Transverse colon (tissue), 4 donors: ENCODE data around the gene GSK3B. TPM values are rescaled to one million over a fixed set of nuclear protein-coding genes. Genes with fewer than 3 reads are reported as not detected.

ENCODE experiments used
- DNase-seq: peaks from one replicate; pipeline ENCODE4 v3.0.0-alpha.2; 2019
- H3K27ac ChIP-seq, 4 donors: fragments of 200-600 bp; sonication (generic); 2 replicates each; pipeline ENCODE4 v1.5.1; 2016 to 2018; ENCODE audit warnings: inconsistent platforms in 4 of 4
- H3K27me3 ChIP-seq: fragments of 200-600 bp; sonication (generic); 2 replicates; pipeline ENCODE4 v1.5.1; 2017; ENCODE audit warnings: inconsistent platforms
- H3K36me3 ChIP-seq, 4 donors: fragments of 200-600 bp; sonication (generic); 2 replicates each; pipeline ENCODE4 v1.5.1; 2017 to 2019; ENCODE audit warnings: inconsistent platforms in 4 of 4
- H3K4me1 ChIP-seq, 4 donors: fragments of 200-600 bp; sonication (generic); 2 replicates each; pipeline ENCODE4 v1.5.1; 2017 to 2020; ENCODE audit warnings: inconsistent platforms in 4 of 4
- H3K4me3 ChIP-seq, 4 donors: fragments of 200-600 bp; sonication (generic); 1 replicate in 1 of 4; 2 replicates in 3 of 4; pipeline versions ENCODE4 v1.5.1 to v1.6.1; 2017 to 2019; ENCODE audit warnings: inconsistent platforms in 4 of 4
- H3K9me3 ChIP-seq, 2 donors: fragments of 200-600 bp; sonication (generic); 2 replicates each; pipeline ENCODE4 v1.5.1; 2017 to 2019; ENCODE audit warnings: inconsistent platforms in 2 of 2
- CTCF ChIP-seq, 5 experiments: fragments of 200-600 bp in 3 of 5; fragments of 450-650 bp in 2 of 5; sonication (generic) in 3 of 5; IDR thresholded peaks; 1 replicate in 2 of 5; 2 replicates in 3 of 5; pipeline ENCODE4 v1.5.1; 2016 to 2017; ENCODE audit warnings: antibody characterized with exemption in 5 of 5, inconsistent platforms in 3 of 5, mild to moderate bottlenecking in 2 of 5, moderate library complexity in 1 of 5
- EP300 ChIP-seq: sonication (generic); formaldehyde crosslinking; IDR thresholded peaks from one replicate; pipeline ENCODE4 v1.6.1; 2017; ENCODE audit warnings: antibody characterized with exemption, low read depth
- POLR2A ChIP-seq: fragments of 450-650 bp; IDR thresholded peaks from one replicate; pipeline ENCODE4 v1.6.1; 2016; ENCODE audit warnings: antibody characterized with exemption, mild to moderate bottlenecking, moderate library complexity
- POLR2AphosphoS5 ChIP-seq, 3 donors: sonication (generic); formaldehyde crosslinking; IDR thresholded peaks; one replicate each; pipeline ENCODE4 v1.6.1; 2016; ENCODE audit warnings: antibody characterized with exemption in 3 of 3
- WGBS, 2 donors: methylation state at CpG; one replicate each; pipeline ENCODE4 v1.1.5; 2018; ENCODE audit warnings: low coverage in 1 of 2; 5-methylcytosine and 5-hydroxymethylcytosine counted together
- in situ Hi-C, 4 donors: fragments of 200-750 bp; cut with MboI; loops; one replicate each; pipeline versions ENCODE4 v1.15.0 to v1.15.1; 2017; ENCODE audit warnings: low sequenced_read_pairs in 3 of 4, low pct_ligation_motif_present in 1 of 4, low pct_unique_long_range_greater_than_20kb in 1 of 4
- intact Hi-C: fragments of 100-400 bp; cut with DNase I; formaldehyde crosslinking; loops from one replicate; pipeline ENCODE4 v1.15.1; 2023; ENCODE audit warnings: low total_unique reads
- total RNA-seq, 4 donors: library from RNA; depleted of rRNA; stranded (reverse); fragments of >200 nt; gene quantifications; one replicate each; pipeline ENCODE4 v1.1.0, GENCODE V29; 2016

GSK3B gene
- total RNA-seq, 4 donors from 2014 or later = 14.7 to 35.9 (median 24.2) TPM

GRCh38 chr3:119826711-119827608 is 267.3 kb downstream of the GSK3B start:
- WGBS, 2 donors = 80 to 86% methylated on average over 5 to 7 of the region's 7 CpGs
- Histone ChIP-seq H3K27ac (no peak overlapping the region), H3K36me3 (peaks cover 0 to 3% (median 0%) of the 10 kb centered on the region in 4 donors), H3K4me3 (no peak overlapping the region), H3K27me3 (no peaks in the 10 kb centered on the region), H3K9me3 (no peaks in the 10 kb centered on the region), H3K4me1 (peaks cover 0 to 3% (median 0%) of the 10 kb centered on the region in 4 donors)
- TF ChIP-seq EP300 = no peak
- no peak for TF ChIP-seq POLR2AphosphoS5 (IDR thresholded peaks at IDR 0.05)
- no peak for TF ChIP-seq CTCF (IDR thresholded peaks at IDR 0.05)
- no peak for TF ChIP-seq POLR2A
- in situ Hi-C loops (no loop called here), intact Hi-C loops (no loop called here)
- DNase-seq = no peak

GRCh38 chr3:119825820-119826219 is 268.4 kb downstream of the GSK3B start:
- Histone ChIP-seq H3K9me3 (no peaks in the 10 kb centered on the region), H3K4me1 (peaks cover 0 to 3% (median 0%) of the 10 kb centered on the region in 4 donors), H3K4me3 (no peak overlapping the region), H3K27ac (no peak overlapping the region), H3K27me3 (no peaks in the 10 kb centered on the region), H3K36me3 (peaks cover 0 to 3% (median 0%) of the 10 kb centered on the region in 4 donors)
- TF ChIP-seq POLR2A (no peak), EP300 (no peak), POLR2AphosphoS5 (IDR thresholded peaks at IDR 0.05) (no peak)
- intact Hi-C loops (no loop called here), in situ Hi-C loops (no loop called here)
- 67 to 75% methylated on average over 1 of the region's 1 CpG for WGBS, 2 donors
- DNase-seq = no peak

- Histone ChIP-seq H3K4me1 (no peaks in the 10 kb centered on the region), H3K27me3 (no peaks in the 10 kb centered on the region), H3K9me3 (no peaks in the 10 kb centered on the region), H3K27ac (no peak overlapping the region), H3K4me3 (no peak overlapping the region), H3K36me3 (no peaks in the 10 kb centered on the region)
- WGBS, 2 donors = 74 to 75% methylated on average over 2 of the region's 2 CpGs
- in situ Hi-C loops (no loop called here), intact Hi-C loops (no loop called here)
- no peak for TF ChIP-seq POLR2A
- TF ChIP-seq POLR2AphosphoS5 (IDR thresholded peaks at IDR 0.05) = no peak
- no peak for TF ChIP-seq EP300
- TF ChIP-seq CTCF (IDR thresholded peaks at IDR 0.05) = no peak
- no peak for DNase-seq
Measured at GRCh38 chr3:119819806-119820205, 274.4 kb downstream of the GSK3B start.

GRCh38 chr3:119818937-119819336 is 275.3 kb downstream of the GSK3B start:
- in situ Hi-C loops (no loop called here), intact Hi-C loops (no loop called here)
- Histone ChIP-seq H3K36me3 (no peaks in the 10 kb centered on the region), H3K9me3 (no peaks in the 10 kb centered on the region), H3K4me1 (no peaks in the 10 kb centered on the region), H3K27ac (no peak overlapping the region), H3K27me3 (no peaks in the 10 kb centered on the region), H3K4me3 (no peak overlapping the region)
- TF ChIP-seq POLR2AphosphoS5 (IDR thresholded peaks at IDR 0.05) (no peak), POLR2A (no peak), CTCF (IDR thresholded peaks at IDR 0.05) (no peak), EP300 (no peak)
- no peak for DNase-seq
- 83 to 85% methylated on average over 2 of the region's 2 CpGs for WGBS, 2 donors
